HG02885 (cell line): Measurements from ENCODE around the gene CHAC1.
A peak's percentile ranks its signal among the peaks of the same experiment; 100 is the strongest.
"Not testable (repeated sequence)": the region's sequence is repeated elsewhere in the genome, so short reads cannot be mapped to it uniquely, and the experiment has no call there.

ENCODE experiments used
- ATAC-seq: cut with Tn5 transposase; IDR thresholded peaks from one replicate; pipeline ENCODE4 v1.9.1; 2021; ENCODE audit warnings: mild to moderate bottlenecking; ENCODE audit not compliant: unreplicated experiment, poor library complexity

Gene CHAC1

DNA sequence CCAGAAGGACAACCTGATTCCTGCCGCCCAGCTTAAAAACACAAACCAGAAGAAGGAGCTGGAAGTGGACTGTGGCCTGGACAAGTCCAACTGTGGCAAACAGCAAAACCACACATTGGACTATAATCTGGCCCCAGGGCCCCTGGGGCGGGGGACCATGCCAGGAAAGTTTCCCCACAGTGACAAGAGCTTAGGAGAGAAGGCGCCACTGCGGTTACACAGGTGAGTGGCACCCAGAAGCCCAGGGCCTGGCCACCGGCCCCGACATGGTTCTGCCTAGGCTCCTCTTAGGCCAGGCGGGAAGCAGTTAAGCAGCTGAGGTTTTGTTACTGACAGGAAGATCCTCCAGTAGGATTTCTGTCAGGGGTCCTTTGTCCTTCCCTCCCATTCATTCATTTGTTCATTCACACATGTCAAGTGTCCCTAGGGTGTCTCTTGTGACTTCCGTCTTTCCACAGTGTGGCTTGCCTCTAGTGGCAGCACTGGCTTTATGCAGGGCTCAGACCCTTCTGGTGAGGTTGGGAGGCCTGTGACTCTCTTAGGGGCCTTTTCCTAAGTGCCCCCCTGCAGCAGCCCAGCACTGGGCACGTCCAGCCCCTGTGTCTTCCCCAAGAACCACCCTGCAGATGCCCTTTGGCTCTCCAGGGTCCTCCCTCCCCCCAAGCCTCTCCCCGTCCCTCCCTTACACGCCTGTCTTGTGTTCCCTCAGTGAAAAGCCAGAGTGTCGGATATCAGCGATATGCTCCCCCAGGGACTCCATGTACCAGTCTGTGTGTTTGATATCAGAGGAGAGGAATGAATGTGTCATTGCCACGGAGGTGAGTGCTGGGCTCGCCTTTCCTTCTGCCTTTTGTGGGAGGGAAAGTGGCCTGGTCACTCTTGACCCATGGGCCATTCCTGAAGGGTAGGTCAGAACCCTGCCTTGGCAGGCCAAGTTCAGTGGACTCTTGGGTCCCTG, 16.3 kb upstream of the CHAC1 start:
- ATAC-seq: no peak

DNA sequence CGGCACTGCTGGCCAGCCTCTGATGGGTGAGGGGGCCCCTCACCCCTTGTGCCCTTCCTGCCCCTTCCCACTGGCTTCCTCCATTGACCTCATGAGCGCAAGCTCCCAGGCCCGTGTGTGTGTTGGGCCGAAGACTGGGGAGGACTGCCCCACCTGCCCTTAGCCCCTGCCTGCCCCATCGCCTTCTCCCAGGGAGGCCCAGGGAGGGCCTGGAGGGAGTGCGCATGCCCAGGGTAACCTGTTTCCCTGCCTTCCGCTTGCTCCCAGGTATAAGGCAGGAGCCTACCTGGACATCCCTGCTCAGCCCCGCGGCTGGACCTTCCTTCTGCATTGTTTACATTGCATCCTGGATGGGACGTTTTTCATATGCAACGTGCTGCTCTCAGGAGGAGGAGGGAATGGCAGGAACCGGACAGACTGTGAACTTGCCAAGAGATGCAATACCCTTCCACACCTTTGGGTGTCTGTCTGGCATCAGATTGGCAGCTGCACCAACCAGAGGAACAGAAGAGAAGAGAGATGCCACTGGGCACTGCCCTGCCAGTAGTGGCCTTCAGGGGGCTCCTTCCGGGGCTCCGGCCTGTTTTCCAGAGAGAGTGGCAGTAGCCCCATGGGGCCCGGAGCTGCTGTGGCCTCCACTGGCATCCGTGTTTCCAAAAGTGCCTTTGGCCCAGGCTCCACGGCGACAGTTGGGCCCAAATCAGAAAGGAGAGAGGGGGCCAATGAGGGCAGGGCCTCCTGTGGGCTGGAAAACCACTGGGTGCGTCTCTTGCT, 15.3 kb upstream of the CHAC1 start:
- no peak for ATAC-seq

DNA sequence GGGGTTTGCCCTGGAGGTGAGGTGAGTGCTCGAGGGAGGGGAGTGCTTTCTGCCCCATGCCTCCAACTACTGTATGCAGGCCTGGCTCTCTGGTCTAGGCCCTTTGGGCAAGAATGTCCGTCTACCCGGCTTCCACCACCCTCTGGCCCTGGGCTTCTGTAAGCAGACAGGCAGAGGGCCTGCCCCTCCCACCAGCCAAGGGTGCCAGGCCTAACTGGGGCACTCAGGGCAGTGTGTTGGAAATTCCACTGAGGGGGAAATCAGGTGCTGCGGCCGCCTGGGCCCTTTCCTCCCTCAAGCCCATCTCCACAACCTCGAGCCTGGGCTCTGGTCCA, 14.8 kb upstream of the CHAC1 start:
- ATAC-seq: no peak

DNA sequence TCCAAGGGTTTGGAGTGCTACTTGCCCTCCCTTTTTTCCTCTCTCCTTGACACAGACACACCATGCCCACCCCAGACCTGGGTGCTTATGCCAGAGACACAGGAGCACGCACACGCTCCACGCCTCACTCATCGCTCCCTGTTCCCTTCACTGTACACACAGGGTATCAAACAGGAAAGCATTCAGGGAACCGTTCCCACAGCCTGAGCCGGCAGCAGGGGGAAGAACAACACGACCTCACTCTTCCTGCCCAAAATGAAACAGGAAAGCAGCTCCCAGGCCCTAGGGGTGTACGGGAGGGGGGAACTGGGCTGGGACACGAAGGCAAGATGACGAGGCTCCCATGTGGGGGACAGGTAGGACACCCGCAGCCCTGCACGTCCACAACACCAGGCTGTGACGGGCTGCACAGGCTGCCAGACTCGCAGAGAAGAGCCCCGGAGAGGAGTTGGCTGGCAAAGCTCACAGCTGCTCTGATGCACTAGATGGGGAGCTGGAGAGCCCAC, 12.9 kb upstream of the CHAC1 start:
- no peak for ATAC-seq

DNA sequence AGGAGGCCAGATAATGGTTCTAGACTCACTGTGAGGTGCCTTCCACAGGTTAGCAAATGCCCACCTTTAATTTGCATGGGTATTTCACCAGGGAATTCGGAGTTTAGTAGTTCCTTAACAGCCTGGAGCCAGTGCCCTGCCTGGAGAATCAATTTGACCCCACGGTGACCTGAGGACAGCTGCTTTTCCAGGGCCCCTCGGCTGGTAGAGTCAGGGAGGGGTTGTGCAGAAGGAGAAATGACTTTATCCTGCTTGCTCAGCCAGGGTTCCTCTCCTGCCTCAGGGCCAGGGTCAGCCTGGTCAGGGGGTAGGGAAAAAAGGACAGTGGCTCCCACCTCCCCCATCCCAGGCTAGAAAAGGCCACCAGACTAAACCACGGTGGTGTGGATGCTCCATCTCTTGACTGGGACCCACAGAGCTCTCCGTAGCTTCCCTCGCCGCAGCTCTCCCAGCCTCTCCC, 12.2 kb upstream of the CHAC1 start:
- ATAC-seq: no peak

DNA sequence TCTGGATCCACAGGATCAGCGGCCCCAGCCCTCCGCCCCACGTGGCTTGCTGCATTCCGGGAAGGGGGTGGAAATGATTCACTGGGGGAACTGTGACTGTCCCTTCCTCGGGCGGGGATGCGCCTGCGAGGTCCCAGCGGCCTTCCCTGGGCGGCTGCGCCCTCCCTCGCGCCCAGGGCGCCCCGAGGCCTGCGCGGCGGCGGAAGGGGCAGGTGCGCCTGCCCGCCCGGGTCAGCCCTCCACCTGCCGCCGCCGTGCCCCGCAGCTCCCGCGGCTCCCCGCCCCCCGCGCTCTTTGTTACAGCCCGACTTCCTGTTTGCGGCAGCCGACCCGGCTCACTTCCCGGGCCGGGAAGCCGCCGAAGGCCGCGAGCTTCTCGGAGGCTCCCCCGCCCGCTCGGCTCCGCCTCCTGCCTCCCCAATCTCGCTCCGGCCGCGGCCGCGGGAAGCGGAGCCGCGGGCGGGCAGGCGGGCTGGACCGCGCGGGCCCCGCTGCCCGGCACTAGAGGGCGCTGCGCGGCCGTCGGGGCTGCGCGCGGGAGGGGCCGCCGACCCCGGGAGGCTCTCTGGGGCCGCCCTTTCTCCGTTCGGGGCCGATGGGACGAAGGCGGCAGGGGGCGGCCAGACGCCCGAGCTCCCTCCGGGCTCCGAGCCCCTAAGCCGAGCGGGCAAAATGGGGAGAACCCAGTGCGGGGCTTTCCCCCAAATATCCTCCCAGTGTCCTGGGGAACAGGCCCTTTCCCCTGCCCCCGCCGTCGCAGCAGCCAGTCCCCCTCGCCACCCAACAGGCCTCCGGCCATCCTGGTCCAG, 11.5 kb upstream of the CHAC1 start:
- peak; percentile 79 for ATAC-seq

DNA sequence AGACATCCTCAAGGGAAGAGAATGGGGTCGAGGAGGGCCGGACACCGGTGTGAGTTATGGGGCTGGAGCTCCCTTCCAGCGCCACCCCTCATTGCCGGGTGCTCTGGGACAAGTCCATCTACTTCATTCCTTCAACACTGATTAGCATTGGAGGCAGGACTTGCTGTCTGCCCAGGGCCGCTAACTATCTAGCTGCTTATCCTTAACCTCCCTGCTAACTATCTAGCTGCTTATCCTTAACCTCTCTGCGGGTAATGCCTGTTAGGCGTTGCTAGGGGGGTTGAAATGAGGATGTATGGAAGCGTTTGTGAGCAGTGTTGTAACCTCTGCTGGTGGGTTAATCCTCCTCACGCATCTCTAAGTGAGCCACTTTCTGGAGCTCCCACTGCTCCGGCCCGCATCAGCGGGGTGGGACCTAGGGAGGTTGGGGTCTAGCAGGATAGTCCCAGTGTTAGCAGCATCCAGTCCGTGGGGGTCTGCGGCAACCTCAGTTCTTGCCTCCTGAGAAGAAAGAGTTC, 10.9 kb upstream of the CHAC1 start:
- peak; percentile 9 for ATAC-seq

DNA sequence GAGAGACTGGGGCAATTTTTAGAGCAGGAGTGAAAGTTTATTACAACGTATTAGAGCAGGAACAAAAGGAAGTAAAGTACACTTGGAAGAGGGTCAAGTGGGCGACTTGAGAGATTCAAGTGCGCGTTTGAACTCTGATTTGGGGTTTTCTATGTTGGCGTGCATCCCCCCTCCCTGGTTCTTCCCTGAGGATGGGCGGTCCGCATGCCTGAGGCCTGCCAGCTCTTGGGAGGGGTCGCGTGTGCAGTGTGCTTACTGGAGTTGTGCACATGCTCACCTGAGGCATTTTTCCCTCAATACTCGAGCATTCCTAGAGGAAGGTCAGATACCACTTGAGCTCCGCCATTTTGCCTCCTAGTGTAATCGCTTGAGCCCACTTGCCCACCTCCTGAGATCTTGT, 10.4 kb upstream of the CHAC1 start:
- ATAC-seq: no peak

DNA sequence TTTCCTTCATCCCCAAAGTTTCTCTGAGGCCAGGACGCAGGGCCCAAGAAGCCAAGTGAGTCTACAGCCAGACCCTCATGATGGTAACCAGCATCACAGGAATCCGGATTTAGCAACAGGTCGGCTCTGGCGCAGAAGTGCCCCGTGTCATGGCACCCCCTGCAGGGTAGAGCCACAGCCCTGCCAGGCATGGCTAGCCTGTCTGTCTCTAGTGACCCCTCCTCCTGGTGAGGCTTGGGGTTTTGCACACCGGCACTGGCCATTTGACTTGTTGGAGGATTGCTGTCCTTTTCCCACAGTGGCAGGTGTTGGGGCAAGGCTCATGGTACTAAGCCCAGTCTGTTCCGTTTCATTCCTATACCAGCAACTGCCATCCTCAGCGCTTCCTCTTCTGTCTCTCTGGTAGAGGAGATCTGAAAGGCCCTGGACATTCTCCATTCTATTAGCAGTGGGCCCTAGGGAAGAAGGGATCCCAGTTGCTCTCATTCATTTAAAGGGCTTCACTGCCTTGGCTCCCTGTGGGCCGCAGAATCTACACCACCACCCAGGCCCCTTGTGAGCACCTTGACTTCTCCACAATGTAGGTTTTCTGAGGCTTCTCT, 9.4 kb upstream of the CHAC1 start:
- ATAC-seq: no peak

DNA sequence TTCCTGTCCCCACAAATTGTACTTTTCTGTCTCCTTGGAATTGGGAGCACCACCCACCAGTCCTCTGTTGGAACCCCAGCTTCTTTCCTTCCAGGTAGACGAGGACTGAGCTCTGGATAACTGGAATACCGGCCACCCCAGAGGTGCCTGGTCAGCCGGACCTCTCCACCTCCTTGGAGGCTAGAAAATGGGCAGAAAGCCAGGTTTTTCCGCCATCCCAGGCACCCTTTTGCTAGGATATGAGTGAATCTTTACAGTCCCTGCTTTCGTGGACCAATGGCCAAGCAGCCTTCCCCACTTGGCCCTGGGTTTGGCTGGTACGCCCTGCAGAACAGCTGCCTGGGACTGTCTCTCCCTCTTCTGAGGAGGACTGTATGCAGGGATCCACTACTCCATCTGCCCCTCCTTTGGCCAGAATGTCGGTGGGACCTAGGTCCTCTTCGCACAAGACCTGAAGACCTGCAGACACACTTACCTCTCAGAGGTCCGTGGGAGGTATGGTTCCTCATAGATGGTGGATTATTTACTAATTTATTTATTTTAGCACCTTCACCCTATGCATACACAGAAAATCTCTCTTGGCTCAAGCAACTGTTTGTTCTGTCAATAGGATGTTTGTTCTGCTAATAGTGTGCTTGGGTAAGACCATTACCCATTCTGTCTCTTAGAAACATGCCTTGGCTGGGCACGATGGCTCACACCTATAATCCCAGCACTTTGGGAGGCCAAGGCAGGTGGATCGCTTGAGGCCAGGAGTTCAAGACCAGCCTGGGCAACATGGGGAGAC, 8.6 kb upstream of the CHAC1 start:
- ATAC-seq: no peak

DNA sequence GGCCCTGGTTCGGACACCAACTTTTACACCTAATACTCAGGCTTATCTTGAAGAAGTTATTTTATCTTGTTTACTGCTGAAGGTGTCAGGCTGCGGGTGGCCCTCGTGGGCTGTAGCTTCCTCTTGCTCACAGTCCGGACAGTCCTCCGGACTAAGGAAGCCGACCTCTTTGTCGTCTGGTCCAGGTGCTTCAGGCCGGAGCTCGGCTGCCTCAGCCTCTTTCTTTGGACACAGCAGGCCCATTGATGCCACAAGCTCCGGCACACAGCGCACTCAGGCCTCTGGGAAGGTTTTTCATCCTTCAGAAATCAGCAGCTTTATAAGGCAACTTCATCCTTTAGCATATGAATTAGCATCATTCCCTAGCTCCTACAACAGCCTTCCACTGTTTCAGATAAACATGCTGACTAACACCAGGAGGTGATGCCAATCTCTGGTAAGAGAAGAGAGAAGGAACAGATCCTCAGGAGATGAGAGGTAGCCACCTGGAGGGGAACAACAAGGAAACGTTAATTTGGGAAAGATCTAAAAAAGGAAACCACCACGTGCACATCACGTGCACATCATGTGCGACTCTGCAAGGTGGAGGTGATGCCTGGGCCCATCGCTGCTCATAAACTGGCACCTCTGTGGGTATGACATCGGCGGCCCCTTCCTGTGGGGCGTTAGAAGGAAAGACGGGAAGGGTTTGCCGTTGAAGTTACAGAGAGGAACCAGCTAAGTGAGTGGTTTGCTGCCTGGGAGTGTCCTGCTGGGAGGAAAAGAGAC, 4.4 kb upstream of the CHAC1 start:
- ATAC-seq: no peak

DNA sequence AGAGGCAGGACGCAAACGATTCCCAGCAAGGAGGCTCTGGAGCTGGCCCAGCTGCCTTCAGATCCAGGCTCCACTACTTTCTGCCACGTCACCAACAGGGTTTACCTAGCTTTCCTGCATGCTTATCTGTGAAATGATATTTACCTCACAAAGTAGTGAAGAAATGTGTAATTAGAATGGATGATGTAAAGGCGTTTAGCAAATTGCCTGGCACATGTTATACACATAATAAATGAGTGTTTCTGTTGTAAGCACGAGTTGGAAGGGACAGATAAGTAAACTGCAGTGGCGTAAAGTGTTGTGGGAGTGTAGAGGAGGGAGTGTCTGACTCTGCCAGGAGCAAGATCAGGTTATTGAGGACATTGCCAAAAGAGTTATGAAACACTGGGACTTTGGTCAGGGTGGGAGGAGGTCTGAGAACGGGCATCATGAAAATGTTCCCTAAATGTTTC, 3.5 kb upstream of the CHAC1 start:
- ATAC-seq: no peak

DNA sequence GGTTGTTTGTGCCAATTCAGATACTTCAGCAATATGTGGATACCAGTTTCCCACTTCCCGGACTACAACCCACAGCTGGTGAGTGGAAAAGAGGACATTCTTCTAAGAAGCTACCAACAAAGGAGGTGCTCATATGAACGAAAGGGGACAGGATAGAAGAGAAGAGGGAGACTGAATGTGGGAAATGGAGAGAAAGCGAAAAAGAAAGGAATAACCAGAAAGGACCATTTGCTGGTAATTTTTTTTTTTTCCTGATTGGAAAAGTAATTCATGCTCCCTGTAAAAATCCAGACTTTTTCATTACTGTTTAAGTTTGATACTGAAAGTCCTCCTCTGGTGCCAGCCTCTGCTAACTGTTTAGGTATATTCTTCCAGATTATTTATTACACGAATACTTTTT, 1.5 kb upstream of the CHAC1 start:
- ATAC-seq: no peak

DNA sequence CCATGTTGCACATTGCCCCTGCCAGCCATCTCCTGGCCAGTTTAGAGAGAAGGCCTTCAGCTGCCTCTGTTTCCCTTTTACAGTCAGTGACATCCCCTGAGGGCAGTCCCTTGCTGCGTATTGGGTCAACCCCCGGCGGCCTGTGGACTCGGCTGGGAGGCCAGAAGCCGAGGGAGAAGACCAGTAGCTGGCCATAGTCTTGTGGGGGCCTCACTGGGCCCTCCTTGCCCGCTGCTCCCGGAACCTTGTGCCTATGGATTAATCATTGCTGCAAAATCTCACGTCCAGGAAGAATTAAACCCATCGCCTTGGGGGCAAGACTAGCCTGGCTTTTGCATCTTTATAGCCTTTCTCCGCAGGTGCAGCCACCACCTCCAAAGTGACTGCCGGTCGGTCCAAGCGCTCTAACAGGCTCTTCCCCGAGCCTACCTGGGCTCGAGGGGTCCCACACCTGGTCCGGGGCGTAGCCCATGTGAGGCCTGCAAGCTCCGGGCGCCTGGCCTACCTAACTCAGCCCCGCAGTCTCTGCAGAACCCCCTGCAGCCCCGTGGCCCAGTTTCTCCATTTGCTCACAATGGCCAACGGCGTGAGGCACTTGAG, 870 bp upstream of the CHAC1 start:
- no peak for ATAC-seq

DNA sequence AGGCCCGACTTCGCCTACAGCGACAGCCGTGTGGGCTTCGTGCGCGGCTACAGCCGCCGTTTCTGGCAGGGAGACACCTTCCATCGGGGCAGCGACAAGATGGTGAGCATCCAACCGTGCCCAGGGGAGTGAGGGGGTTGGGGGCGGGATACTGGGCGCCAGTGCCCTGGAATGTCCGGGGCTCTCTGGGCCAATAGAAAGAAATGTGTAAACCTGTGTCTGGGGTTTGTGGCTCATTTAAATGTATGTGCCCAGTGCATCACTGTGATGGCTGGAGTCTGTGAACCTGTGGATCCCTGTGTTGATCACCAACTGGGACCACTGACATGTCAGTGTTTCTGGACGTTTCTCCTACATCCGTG, 423 bp downstream of the CHAC1 start:
- no peak for ATAC-seq

DNA sequence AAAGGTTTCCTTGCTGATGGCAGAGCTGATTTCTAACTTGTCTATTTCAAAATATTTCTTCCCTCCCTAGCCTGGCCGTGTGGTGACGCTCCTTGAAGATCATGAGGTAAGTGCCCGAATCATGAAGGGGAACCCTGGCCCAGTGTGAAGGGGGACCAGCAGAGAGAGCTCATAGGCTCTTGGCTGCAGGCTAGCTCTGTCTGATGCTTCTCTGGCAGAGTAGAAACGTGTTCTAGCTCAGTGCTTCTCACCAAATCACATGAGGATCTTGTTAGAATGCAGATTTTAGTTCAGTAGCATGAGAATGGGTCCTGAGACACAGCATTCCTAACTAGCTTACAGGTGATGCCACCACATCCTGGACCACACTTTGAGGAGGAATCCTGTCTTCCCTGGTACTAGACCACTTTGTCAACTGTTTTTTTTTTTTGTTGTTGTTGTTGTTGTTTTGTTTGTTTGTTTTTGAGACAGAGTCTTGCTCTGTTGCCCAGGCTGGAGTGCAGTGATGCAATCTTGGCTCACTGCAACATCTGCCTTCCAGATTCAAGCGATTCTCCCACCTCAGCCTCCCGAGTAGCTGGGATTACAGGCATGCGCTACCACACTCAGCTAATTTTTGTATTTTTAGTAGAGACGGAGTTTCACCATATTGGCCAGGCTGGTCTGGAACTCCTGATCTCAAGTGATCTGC, 1.0 kb downstream of the CHAC1 start:
- not testable (repeated sequence) for ATAC-seq

DNA sequence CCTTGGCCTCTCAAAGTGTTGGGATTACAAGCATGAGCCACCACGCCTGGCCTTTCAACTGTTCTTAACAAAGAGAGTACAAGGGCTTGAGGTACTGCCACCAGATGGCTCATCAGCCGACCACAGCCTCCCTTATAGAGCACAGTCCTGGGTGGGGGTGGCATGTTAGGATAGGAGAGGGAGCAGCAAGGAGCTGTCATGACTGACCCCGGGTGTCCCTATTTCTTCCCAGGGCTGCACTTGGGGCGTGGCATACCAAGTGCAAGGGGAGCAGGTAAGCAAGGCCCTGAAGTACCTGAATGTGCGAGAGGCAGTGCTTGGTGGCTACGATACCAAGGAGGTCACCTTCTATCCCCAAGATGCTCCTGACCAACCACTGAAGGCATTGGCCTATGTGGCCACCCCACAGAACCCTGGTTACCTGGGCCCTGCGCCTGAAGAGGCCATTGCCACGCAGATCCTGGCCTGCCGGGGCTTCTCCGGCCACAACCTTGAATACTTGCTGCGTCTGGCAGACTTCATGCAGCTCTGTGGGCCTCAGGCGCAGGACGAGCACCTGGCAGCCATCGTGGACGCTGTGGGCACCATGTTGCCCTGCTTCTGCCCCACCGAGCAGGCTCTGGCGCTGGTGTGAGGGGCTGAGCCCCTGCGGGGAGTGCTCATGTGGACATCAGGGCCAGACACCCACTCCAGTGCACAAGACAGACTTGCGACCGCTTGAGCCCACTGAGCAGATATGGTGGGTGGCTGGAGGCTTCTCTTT, 2.1 kb downstream of the CHAC1 start:
- no peak for ATAC-seq
